Naive thymus-derived CD4-positive, alpha-beta T cell (primary cell): Measurements from ENCODE around the gene EXD3. TPM values are rescaled to one million over a fixed set of nuclear protein-coding genes. Genes with fewer than 3 reads are reported as not detected.

Experiments
- ATAC-seq: fragments of 150-1000 bp; cut with Tn5 transposase; 2 replicates; pipeline ENCODE4 v1.10.0; 2021; ENCODE audit warnings: mild to moderate bottlenecking, moderate library complexity
- CTCF ChIA-PET: fragments of 350-600 bp; sonication (Branson Sonifier 250); formaldehyde crosslinking; loops from one replicate; lab custom pipeline; 2021; ENCODE audit warnings: antibody characterized with exemption; lab: Charles Lee
- POLR2A ChIA-PET: fragments of 350-600 bp; sonication (Branson Sonifier 250); formaldehyde crosslinking; loops from one replicate; lab custom pipeline; 2021; ENCODE audit warnings: antibody characterized with exemption, inconsistent platforms; lab: Charles Lee
- DNase-seq, 9 donors: peaks; one replicate each; pipeline versions ENCODE4 v3.0.0 to v3.0.0-alpha.2; 2020 to 2022; ENCODE audit warnings: mixed read lengths in 1 of 9
- H3K27ac ChIP-seq: one replicate; pipeline ENCODE4 v1.7.0; 2013; ENCODE audit warnings: mild to moderate bottlenecking, low read depth, low read length, moderate library complexity
- H3K27me3 ChIP-seq, 2 donors: one replicate each; pipeline ENCODE4 v1.7.0; 2013; ENCODE audit warnings: low read length in 2 of 2, mild to moderate bottlenecking in 2 of 2, moderate library complexity in 2 of 2; ENCODE audit not compliant: control insufficient read depth in 2 of 2, insufficient read depth in 2 of 2
- H3K36me3 ChIP-seq, 3 experiments: 1 replicate in 2 of 3; 2 replicates in 1 of 3; pipeline ENCODE4 v1.7.0; 2013; ENCODE audit warnings: low read length in 3 of 3, mild to moderate bottlenecking in 3 of 3, moderate library complexity in 1 of 3; ENCODE audit not compliant: insufficient read depth in 3 of 3, control insufficient read depth in 2 of 3
- H3K4me1 ChIP-seq, 2 donors: one replicate each; pipeline ENCODE4 v1.7.0; 2013; ENCODE audit warnings: low read length in 2 of 2, mild to moderate bottlenecking in 2 of 2, moderate library complexity in 1 of 2; ENCODE audit not compliant: control insufficient read depth in 2 of 2, insufficient read depth in 2 of 2
- H3K4me3 ChIP-seq: 2 replicates; pipeline ENCODE4 v1.7.0; 2013; ENCODE audit warnings: mild to moderate bottlenecking, low read length
- H3K9me3 ChIP-seq, 3 experiments: 1 replicate in 2 of 3; 2 replicates in 1 of 3; pipeline ENCODE4 v1.7.0; 2013; ENCODE audit warnings: low read length in 3 of 3; ENCODE audit not compliant: control insufficient read depth in 2 of 3
- H3K27ac Mint-ChIP-seq, 9 donors: one replicate each; pipeline ENCODE4 v1.8.0; 2020 to 2022; ENCODE audit warnings: mixed read lengths in 9 of 9, mild to moderate bottlenecking in 8 of 9, moderate library complexity in 5 of 9, inconsistent platforms in 2 of 9
- H3K27me3 Mint-ChIP-seq, 5 donors: one replicate each; pipeline ENCODE4 v1.8.0; 2021 to 2022; ENCODE audit warnings: mixed read lengths in 5 of 5, mild to moderate bottlenecking in 1 of 5
- H3K36me3 Mint-ChIP-seq, 5 donors: one replicate each; pipeline ENCODE4 v1.8.0; 2020 to 2022; ENCODE audit warnings: mixed read lengths in 5 of 5, mild to moderate bottlenecking in 3 of 5, inconsistent platforms in 1 of 5
- H3K4me1 Mint-ChIP-seq, 7 donors: one replicate each; pipeline ENCODE4 v1.8.0; 2020 to 2022; ENCODE audit warnings: mixed read lengths in 7 of 7, mild to moderate bottlenecking in 3 of 7, inconsistent platforms in 1 of 7
- H3K4me3 Mint-ChIP-seq, 10 donors: one replicate each; pipeline ENCODE4 v1.8.0; 2020 to 2022; ENCODE audit warnings: mild to moderate bottlenecking in 10 of 10, mixed read lengths in 10 of 10, moderate library complexity in 6 of 10, inconsistent platforms in 2 of 10
- H3K9me3 Mint-ChIP-seq, 11 donors: one replicate each; pipeline ENCODE4 v1.8.0; 2020 to 2022; ENCODE audit warnings: mixed read lengths in 11 of 11, mild to moderate bottlenecking in 4 of 11, inconsistent platforms in 1 of 11, moderate library complexity in 1 of 11
- intact Hi-C, 2 donors: fragments of 100-400 bp; cut with micrococcal nuclease; formaldehyde crosslinking; loops; one replicate each; pipeline ENCODE4 v1.15.1; 2023
- polyA plus RNA-seq, 2 donors: library from polyadenylated mRNA; unstranded; fragments of 300-500 nt; fragmentation: Illumina TruSeq; gene quantifications; one replicate each; pipeline ENCODE4 v1.2.3, GENCODE V29; 2021
- total RNA-seq, 6 experiments: library from RNA in 5 of 6; stranded (reverse) in 5 of 6; gene quantifications; 1 replicate in 5 of 6; 2 replicates in 1 of 6; pipeline ENCODE4 v1.2.3 and lab custom pipeline; 2021 to 2026

Gene EXD3
- total and polyA plus RNA-seq, 7 experiments from 2014 or later, result 3.5 to 27.2 (median 23.4) TPM

DNA sequence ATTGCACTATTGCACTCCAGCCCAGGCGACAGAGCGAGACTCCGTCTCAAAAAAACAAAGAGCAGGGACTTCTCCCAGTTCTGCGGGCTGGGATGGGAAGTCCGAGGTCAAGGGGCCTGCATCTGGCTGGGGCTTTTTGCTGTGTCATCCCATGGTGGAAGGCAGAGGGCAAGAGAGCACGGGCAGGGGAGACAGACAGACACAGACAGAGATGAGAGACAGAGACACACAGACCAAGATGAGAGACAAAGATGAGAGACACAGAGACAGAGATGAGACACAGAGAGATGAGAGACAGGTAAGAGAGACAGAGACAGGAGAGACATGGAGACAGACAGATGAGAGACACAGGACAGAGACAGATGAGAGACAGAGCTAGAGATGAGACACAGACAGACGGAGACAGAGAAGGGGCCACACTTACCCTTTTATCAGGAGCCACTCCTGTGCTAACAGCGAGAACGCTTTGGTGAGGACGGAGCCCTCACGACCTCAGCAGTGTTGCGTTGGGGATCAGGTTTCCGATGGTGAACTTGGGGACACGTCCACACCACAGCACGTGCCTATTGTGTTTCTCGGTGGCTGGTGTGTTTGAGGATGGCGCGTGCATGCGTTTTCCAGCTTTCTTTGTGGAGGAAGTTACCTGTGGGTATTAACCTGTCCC is 154.3 kb downstream of the EXD3 start:
- no peak overlapping the region for H3K27ac ChIP-seq
- Mint-ChIP-seq H3K27ac (no peak overlapping the region), H3K4me3 (no peak overlapping the region), H3K9me3 (no peaks in the 10 kb centered on the region), H3K27me3 (no peaks in the 10 kb centered on the region), H3K36me3 (peaks cover 4 to 29% (median 6%) of the 10 kb centered on the region in 5 donors), H3K4me1 (peaks cover 7 to 22% (median 14%) of the 10 kb centered on the region in 7 donors)
- POLR2A ChIA-PET, result no interaction called here
- intact Hi-C loops, result no loop called here
- CTCF ChIA-PET, result no interaction called here
- DNase-seq, result no peak
- peaks cover 0 to 72% (median 4%) of the 10 kb centered on the region in 3 experiments for H3K36me3 ChIP-seq
- no peak for ATAC-seq
- peaks cover 0 to 16% of the 10 kb centered on the region in 2 donors for H3K4me1 ChIP-seq
- no peak overlapping the region for H3K4me3 ChIP-seq
- no peaks in the 10 kb centered on the region for H3K27me3 ChIP-seq
- no peaks in the 10 kb centered on the region for H3K9me3 ChIP-seq

DNA sequence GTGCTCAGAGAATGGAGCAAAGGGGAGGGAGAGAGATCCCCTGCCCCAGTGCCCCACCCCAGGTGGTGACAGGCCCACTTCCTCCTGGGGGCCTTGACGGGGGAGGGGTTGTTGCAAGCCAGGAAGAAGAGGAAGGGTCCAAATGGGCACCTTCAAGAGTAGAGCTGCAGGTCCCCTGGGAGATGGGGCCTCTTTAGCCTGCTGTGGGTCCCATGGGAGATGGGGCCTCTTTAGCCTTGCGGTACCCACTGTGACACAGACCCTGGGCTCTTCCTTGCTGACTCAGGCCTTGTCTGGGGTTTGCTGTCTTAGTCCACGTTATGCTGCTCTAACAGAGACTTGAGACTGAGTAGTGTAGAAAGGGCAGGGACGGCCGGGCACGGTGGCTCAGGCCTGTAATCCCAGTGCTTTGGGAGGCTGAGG is 155.0 kb downstream of the EXD3 start:
- H3K4me3 ChIP-seq, result no peak overlapping the region
- peaks cover 0 to 16% of the 10 kb centered on the region in 2 donors for H3K4me1 ChIP-seq
- no peaks in the 10 kb centered on the region for H3K27me3 ChIP-seq
- Mint-ChIP-seq H3K4me1 (peaks cover 7 to 22% (median 14%) of the 10 kb centered on the region in 7 donors), H3K36me3 (peaks cover 4 to 29% (median 9%) of the 10 kb centered on the region in 5 donors), H3K4me3 (no peak overlapping the region), H3K27me3 (no peaks in the 10 kb centered on the region), H3K27ac (peak overlapping the region in 1 of 9 donors; percentile 48), H3K9me3 (no peaks in the 10 kb centered on the region)
- POLR2A ChIA-PET, result no interaction called here
- DNase-seq (no peak), ATAC-seq (no peak)
- H3K9me3 ChIP-seq, result no peaks in the 10 kb centered on the region
- H3K27ac ChIP-seq, result no peak overlapping the region
- intact Hi-C loops, result no loop called here
- peaks cover 0 to 70% (median 4%) of the 10 kb centered on the region in 3 experiments for H3K36me3 ChIP-seq
- CTCF ChIA-PET, result no interaction called here

GRCh38 chr9:137266585-137267453 is 156.1 kb downstream of the EXD3 start:
- CTCF ChIA-PET, result interaction anchor here (0.7 kb wide), 1 partner anchor 121 kb away, joined by 3 read pairs; no protein-coding TSS in a partner anchor
- H3K9me3 Mint-ChIP-seq, result no peaks in the 10 kb centered on the region
- H3K4me3 ChIP-seq, result no peak overlapping the region
- peaks cover 0 to 63% (median 4%) of the 10 kb centered on the region in 3 experiments for H3K36me3 ChIP-seq
- H3K27me3 ChIP-seq, result no peaks in the 10 kb centered on the region
- no peak for DNase-seq
- POLR2A ChIA-PET, result interaction anchor here (0.6 to 0.7 kb wide), 2 partner anchors 12 to 229 kb away, joined by 3 read pairs; no protein-coding TSS in a partner anchor
- H3K4me1 Mint-ChIP-seq, result peaks cover 7 to 20% (median 13%) of the 10 kb centered on the region in 7 donors
- no peaks in the 10 kb centered on the region for H3K27me3 Mint-ChIP-seq
- peaks cover 0 to 8% of the 10 kb centered on the region in 2 donors for H3K4me1 ChIP-seq
- H3K9me3 ChIP-seq, result no peaks in the 10 kb centered on the region
- intact Hi-C loops, result no loop called here
- H3K36me3 Mint-ChIP-seq, result peaks cover 5 to 32% (median 9%) of the 10 kb centered on the region in 5 donors
- no peak for ATAC-seq
- no peak overlapping the region for H3K4me3 Mint-ChIP-seq
- no peak overlapping the region for H3K27ac Mint-ChIP-seq
- H3K27ac ChIP-seq, result no peak overlapping the region

DNA sequence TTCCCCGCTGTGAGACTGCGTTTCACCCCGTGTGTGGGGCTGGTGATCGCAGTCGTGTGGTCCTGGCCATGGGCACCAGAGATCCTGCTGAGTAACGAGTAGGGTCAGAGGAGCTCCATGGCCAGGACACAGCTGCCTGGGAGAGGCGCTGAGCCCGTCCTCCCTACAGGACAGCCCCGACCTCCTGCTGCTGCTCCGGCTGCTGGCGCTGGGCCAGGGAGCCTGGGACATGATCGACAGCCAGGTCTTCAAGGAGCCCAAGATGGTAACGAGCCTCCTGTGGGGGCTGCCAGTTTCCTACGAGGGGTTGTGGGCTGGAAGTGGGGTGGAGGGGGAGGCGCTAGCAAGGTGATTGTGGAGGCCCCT is 156.8 kb downstream of the EXD3 start:
- Histone ChIP-seq H3K4me3 (no peak overlapping the region), H3K4me1 (peaks cover 0 to 2% of the 10 kb centered on the region in 2 donors), H3K9me3 (no peaks in the 10 kb centered on the region), H3K36me3 (peaks cover 0 to 63% (median 4%) of the 10 kb centered on the region in 3 experiments), H3K27ac (no peak overlapping the region), H3K27me3 (no peaks in the 10 kb centered on the region)
- Mint-ChIP-seq H3K27me3 (no peaks in the 10 kb centered on the region), H3K4me1 (peaks cover 6 to 13% (median 7%) of the 10 kb centered on the region in 7 donors), H3K36me3 (peaks cover 5 to 32% (median 7%) of the 10 kb centered on the region in 5 donors), H3K27ac (no peak overlapping the region), H3K4me3 (no peak overlapping the region), H3K9me3 (no peaks in the 10 kb centered on the region)
- intact Hi-C loops, result no loop called here
- ChIA-PET CTCF (no interaction called here), POLR2A (interaction anchor here (0.5 to 1.2 kb wide), 4 partner anchors 10 to 230 kb away, joined by 3 to 4 read pairs (median 3); no protein-coding TSS in a partner anchor)
- ATAC-seq, result no peak
- no peak for DNase-seq

- no peaks in the 10 kb centered on the region for H3K9me3 ChIP-seq
- Mint-ChIP-seq H3K4me1 (peaks cover 3 to 10% (median 5%) of the 10 kb centered on the region in 7 donors), H3K9me3 (no peaks in the 10 kb centered on the region), H3K27ac (no peak overlapping the region), H3K4me3 (no peak overlapping the region), H3K36me3 (peaks cover 5 to 32% (median 6%) of the 10 kb centered on the region in 5 donors), H3K27me3 (no peaks in the 10 kb centered on the region)
- no peak overlapping the region for H3K4me3 ChIP-seq
- intact Hi-C loops, result no loop called here
- H3K4me1 ChIP-seq, result no peaks in the 10 kb centered on the region
- no peak overlapping the region for H3K27ac ChIP-seq
- H3K27me3 ChIP-seq, result no peaks in the 10 kb centered on the region
- DNase-seq (peak in 1 of 9 donors; percentile 6), ATAC-seq (no peak)
- H3K36me3 ChIP-seq, result peaks cover 0 to 63% (median 4%) of the 10 kb centered on the region in 3 experiments
- CTCF ChIA-PET, result no interaction called here
- POLR2A ChIA-PET, result interaction anchor here (0.5 to 1.2 kb wide), 3 partner anchors 10 to 230 kb away, joined by 3 to 4 read pairs (median 3); no protein-coding TSS in a partner anchor
Measured at GRCh38 chr9:137265496-137266161, 157.3 kb downstream of the EXD3 start.

DNA sequence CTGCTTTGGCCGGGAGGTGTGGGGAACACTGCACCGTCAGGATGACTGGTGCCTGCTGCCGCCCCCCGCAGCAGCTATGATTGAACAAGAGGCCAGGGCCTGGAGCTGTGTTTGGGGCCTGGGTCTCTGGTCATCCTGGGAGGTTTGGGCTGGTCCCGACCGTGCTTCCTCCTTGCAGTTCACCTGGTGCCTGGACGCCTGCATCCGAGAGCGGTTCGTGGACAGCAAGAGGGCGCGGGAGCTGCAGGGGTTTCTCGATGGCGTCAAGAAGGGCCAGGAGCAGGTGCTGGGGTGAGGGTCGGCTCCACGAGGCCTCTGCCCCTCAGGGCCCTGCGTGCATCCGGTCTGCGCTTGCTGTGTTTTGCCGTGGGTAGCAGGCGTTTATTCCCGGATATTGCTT is 158.9 kb downstream of the EXD3 start:
- intact Hi-C loops, result no loop called here
- Histone ChIP-seq H3K4me3 (no peak overlapping the region), H3K27ac (no peak overlapping the region), H3K4me1 (no peaks in the 10 kb centered on the region), H3K9me3 (no peaks in the 10 kb centered on the region), H3K27me3 (no peaks in the 10 kb centered on the region), H3K36me3 (peaks cover 0 to 60% (median 4%) of the 10 kb centered on the region in 3 experiments)
- ATAC-seq, result no peak
- Mint-ChIP-seq H3K27me3 (no peaks in the 10 kb centered on the region), H3K9me3 (no peaks in the 10 kb centered on the region), H3K4me3 (no peak overlapping the region), H3K36me3 (peaks cover 5 to 26% (median 6%) of the 10 kb centered on the region in 5 donors), H3K4me1 (peaks cover 0 to 8% (median 5%) of the 10 kb centered on the region in 7 donors), H3K27ac (no peak overlapping the region)
- peak in 1 of 9 donors; percentile 3 for DNase-seq
- POLR2A ChIA-PET, result interaction anchor here (1.1 kb wide), 1 partner anchor 8 kb away, joined by 5 read pairs; no protein-coding TSS in a partner anchor
- CTCF ChIA-PET, result interaction anchor here (0.6 kb wide), 1 partner anchor 433 kb away, joined by 3 read pairs; no protein-coding TSS in a partner anchor
